ENCODE data around the gene EFEMP1. TPM values are rescaled to one million over a fixed set of nuclear protein-coding genes. Genes with fewer than 3 reads are reported as not detected.

EFEMP1 gene
- total RNA-seq, 1 experiment from 2014 or later, result 0.15 TPM

GRCh38 chr2:55856936-55857335 lies 66.6 kb downstream of the EFEMP1 start:
- BruUV-seq (replicated peaks), result no TSS peak
- CTCF ChIA-PET, result no interaction called here
- Histone ChIP-seq H3K4me1 (ENCODE audit: insufficient read depth, low read length, poor library complexity, severe bottlenecking) (no peaks in the 10 kb centered on the region), H3K36me3 (ENCODE audit: insufficient read depth, low read length, poor library complexity, severe bottlenecking) (no peaks in the 10 kb centered on the region), H3K9me3 (ENCODE audit: low read depth, low read length, poor library complexity, severe bottlenecking) (no peaks in the 10 kb centered on the region), H3K4me3 (ENCODE audit: low read depth, low read length, poor library complexity, severe bottlenecking) (no peak overlapping the region), H3K27me3 (replicated peaks; ENCODE audit: insufficient read depth, low read depth, low read length, poor library complexity) (no peaks in the 10 kb centered on the region), H3K27ac (ENCODE audit: low read depth, low read length, poor library complexity, severe bottlenecking) (no peak overlapping the region)
- intact Hi-C loops (cut with micrococcal nuclease; ENCODE audit: unreplicated experiment), result no loop called here
- POLR2A ChIA-PET (ENCODE audit: low non-redundant PET), result no interaction called here
- DNase-seq (ENCODE audit: low spot score), result no peak
- TF ChIP-seq EZH2 (IDR thresholded peaks at IDR 0.05; ENCODE audit: borderline replicate concordance, low read depth, low read length, poor library complexity, severe bottlenecking) (no peak), CTCF (conservative IDR thresholded peaks at IDR 0.05; ENCODE audit: low read depth, low read length) (no peak)

DNA sequence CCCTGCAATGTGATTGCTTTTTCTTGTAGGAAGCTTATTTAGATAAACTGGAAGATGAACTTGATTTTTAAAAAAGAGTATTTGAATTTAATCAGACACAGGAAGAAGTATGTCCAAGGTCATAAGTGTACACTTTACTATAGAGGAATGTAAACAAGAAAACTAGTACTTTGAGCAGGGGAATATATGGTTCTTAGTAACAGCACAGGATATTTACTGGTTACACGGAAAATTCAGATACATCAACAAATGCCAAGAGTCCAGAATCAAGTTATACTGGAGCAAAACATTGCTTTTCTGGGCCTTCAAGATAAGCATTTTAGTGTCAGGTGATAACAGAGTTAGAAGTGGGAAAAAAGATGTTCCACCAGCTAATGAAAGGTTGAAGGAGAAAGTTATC lies 75.5 kb downstream of the EFEMP1 start:
- BruUV-seq (replicated peaks), result no TSS peak
- Histone ChIP-seq H3K9me3 (ENCODE audit: low read depth, low read length, poor library complexity, severe bottlenecking) (no peaks in the 10 kb centered on the region), H3K36me3 (ENCODE audit: insufficient read depth, low read length, poor library complexity, severe bottlenecking) (no peaks in the 10 kb centered on the region), H3K4me3 (ENCODE audit: low read depth, low read length, poor library complexity, severe bottlenecking) (no peak overlapping the region), H3K27me3 (replicated peaks; ENCODE audit: insufficient read depth, low read depth, low read length, poor library complexity) (no peaks in the 10 kb centered on the region), H3K4me1 (ENCODE audit: insufficient read depth, low read length, poor library complexity, severe bottlenecking) (no peaks in the 10 kb centered on the region), H3K27ac (ENCODE audit: low read depth, low read length, poor library complexity, severe bottlenecking) (no peak overlapping the region)
- TF ChIP-seq CTCF (conservative IDR thresholded peaks at IDR 0.05; ENCODE audit: low read depth, low read length), result no peak
- no peak for TF ChIP-seq EZH2 (IDR thresholded peaks at IDR 0.05; ENCODE audit: borderline replicate concordance, low read depth, low read length, poor library complexity, severe bottlenecking)
- ChIA-PET CTCF (no interaction called here), POLR2A (ENCODE audit: low non-redundant PET) (no interaction called here)
- intact Hi-C loops (cut with micrococcal nuclease; ENCODE audit: unreplicated experiment), result no loop called here
- no peak for DNase-seq (ENCODE audit: low spot score)

GRCh38 chr2:55846426-55846825 lies 77.2 kb downstream of the EFEMP1 start:
- H3K4me3 ChIP-seq (ENCODE audit: low read depth, low read length, poor library complexity, severe bottlenecking), result no peak overlapping the region
- H3K9me3 ChIP-seq (ENCODE audit: low read depth, low read length, poor library complexity, severe bottlenecking), result no peaks in the 10 kb centered on the region
- intact Hi-C loops (cut with micrococcal nuclease; ENCODE audit: unreplicated experiment), result no loop called here
- H3K36me3 ChIP-seq (ENCODE audit: insufficient read depth, low read length, poor library complexity, severe bottlenecking), result no peaks in the 10 kb centered on the region
- H3K4me1 ChIP-seq (ENCODE audit: insufficient read depth, low read length, poor library complexity, severe bottlenecking), result no peaks in the 10 kb centered on the region
- ChIA-PET CTCF (no interaction called here), POLR2A (ENCODE audit: low non-redundant PET) (no interaction called here)
- no peaks in the 10 kb centered on the region for H3K27me3 ChIP-seq (replicated peaks; ENCODE audit: insufficient read depth, low read depth, low read length, poor library complexity)
- no peak overlapping the region for H3K27ac ChIP-seq (ENCODE audit: low read depth, low read length, poor library complexity, severe bottlenecking)
- no peak for DNase-seq (ENCODE audit: low spot score)
- no TSS peak for BruUV-seq (replicated peaks)
- no peak for TF ChIP-seq EZH2 (IDR thresholded peaks at IDR 0.05; ENCODE audit: borderline replicate concordance, low read depth, low read length, poor library complexity, severe bottlenecking)
- no peak for TF ChIP-seq CTCF (conservative IDR thresholded peaks at IDR 0.05; ENCODE audit: low read depth, low read length)

Data from A673 (cell line).